Uterus (tissue), 4 donors: Measurements from ENCODE around the gene NGF. TPM values are rescaled to one million over a fixed set of nuclear protein-coding genes. Genes with fewer than 3 reads are reported as not detected.

Experiments used
- DNase-seq, 2 donors: peaks; one replicate each; pipeline ENCODE4 v3.0.0-alpha.2; 2019 to 2020
- H3K27ac ChIP-seq, 2 donors: fragments of 200-600 bp; sonication (generic); 1 replicate in 1 of 2; 2 replicates in 1 of 2; pipeline ENCODE4 v1.5.1; 2016 to 2018
- H3K27me3 ChIP-seq, 2 donors: fragments of 200-600 bp; sonication (generic); one replicate each; pipeline ENCODE4 v1.5.1; 2018 to 2019; ENCODE audit warnings: control low read depth in 1 of 2
- H3K36me3 ChIP-seq, 2 donors: fragments of 200-600 bp; sonication (generic); one replicate each; pipeline ENCODE4 v1.5.1; 2019; ENCODE audit warnings: control low read depth in 1 of 2
- H3K4me1 ChIP-seq, 2 donors: fragments of 200-600 bp; sonication (generic); one replicate each; pipeline ENCODE4 v1.5.1; 2018 to 2019; ENCODE audit warnings: control low read depth in 1 of 2
- H3K4me3 ChIP-seq, 2 donors: fragments of 200-600 bp; sonication (generic); 1 replicate in 1 of 2; 2 replicates in 1 of 2; pipeline ENCODE4 v1.5.1; 2018 to 2019; ENCODE audit warnings: mild to moderate bottlenecking in 1 of 2
- H3K9me3 ChIP-seq, 2 donors: fragments of 200-600 bp; sonication (generic); one replicate each; pipeline ENCODE4 v1.5.1; 2019; ENCODE audit warnings: control low read depth in 1 of 2
- CTCF ChIP-seq, 4 experiments: fragments of 200-600 bp in 2 of 4; fragments of 450-650 bp in 2 of 4; sonication (generic) in 2 of 4; IDR thresholded peaks; one replicate each; pipeline ENCODE4 v1.5.1; 2016 to 2019; ENCODE audit warnings: antibody characterized with exemption in 4 of 4, mild to moderate bottlenecking in 2 of 4, moderate library complexity in 1 of 4
- POLR2A ChIP-seq, 2 donors: fragments of 450-650 bp; IDR thresholded peaks; one replicate each; pipeline ENCODE4 v1.6.1; 2016; ENCODE audit warnings: antibody characterized with exemption in 2 of 2, mild to moderate bottlenecking in 1 of 2, moderate library complexity in 1 of 2
- intact Hi-C: fragments of 100-400 bp; cut with DNase I; formaldehyde crosslinking; loops from one replicate; pipeline ENCODE4 v1.15.1; 2023; ENCODE audit warnings: low total_unique reads
- total RNA-seq, 4 donors: library from RNA; depleted of rRNA in 3 of 4; stranded (reverse); fragments of >200 nt in 3 of 4; gene quantifications; one replicate each; pipeline versions ENCODE4 v1.1.0 to v1.2.4, GENCODE V29; 2014 to 2023
- donor health status: DM: yes; HTN: yes; CAD: no.

Gene NGF
- total RNA-seq, 4 donors from 2014 or later, result 1.3 to 21.4 (median 13.5) TPM

- intact Hi-C loops, result no loop called here
Measured at GRCh38 chr1:115262886-115263285, 75.2 kb downstream of the NGF start.

GRCh38 chr1:115261496-115261895 is 76.6 kb downstream of the NGF start:
- Histone ChIP-seq H3K9me3 (peaks cover 0 to 10% of the 10 kb centered on the region in 2 donors), H3K4me1 (no peaks in the 10 kb centered on the region), H3K36me3 (no peaks in the 10 kb centered on the region), H3K4me3 (no peak overlapping the region), H3K27me3 (no peaks in the 10 kb centered on the region), H3K27ac (no peak overlapping the region)
- TF ChIP-seq CTCF (IDR thresholded peaks at IDR 0.05) (no peak), POLR2A (IDR thresholded peaks at IDR 0.05) (no peak)
- no peak for DNase-seq
- intact Hi-C loops, result no loop called here

More at GRCh38 chr1:115262886-115263285, 75.2 kb downstream of the NGF start:
- H3K9me3 ChIP-seq, result peaks cover 0 to 10% of the 10 kb centered on the region in 2 donors
- no peaks in the 10 kb centered on the region for H3K36me3 ChIP-seq
- DNase-seq, result no peak
- no peak overlapping the region for H3K27ac ChIP-seq
- no peaks in the 10 kb centered on the region for H3K4me1 ChIP-seq
- H3K4me3 ChIP-seq, result no peak overlapping the region
- TF ChIP-seq POLR2A (IDR thresholded peaks at IDR 0.05), result no peak
- TF ChIP-seq CTCF (IDR thresholded peaks at IDR 0.05), result no peak
- no peaks in the 10 kb centered on the region for H3K27me3 ChIP-seq

GRCh38 chr1:115258302-115258866 is 79.7 kb downstream of the NGF start:
- TF ChIP-seq POLR2A (IDR thresholded peaks at IDR 0.05) (no peak), CTCF (IDR thresholded peaks at IDR 0.05) (no peak)
- Histone ChIP-seq H3K4me1 (no peaks in the 10 kb centered on the region), H3K27me3 (no peaks in the 10 kb centered on the region), H3K9me3 (peaks cover 0 to 10% of the 10 kb centered on the region in 2 donors), H3K27ac (no peak overlapping the region), H3K36me3 (no peaks in the 10 kb centered on the region), H3K4me3 (no peak overlapping the region)
- intact Hi-C loops, result no loop called here
- DNase-seq, result no peak

GRCh38 chr1:115257591-115257990 is 80.5 kb downstream of the NGF start:
- no peak for DNase-seq
- Histone ChIP-seq H3K9me3 (peaks cover 0 to 15% of the 10 kb centered on the region in 2 donors), H3K4me1 (no peaks in the 10 kb centered on the region), H3K27ac (no peak overlapping the region), H3K4me3 (no peak overlapping the region), H3K36me3 (no peaks in the 10 kb centered on the region), H3K27me3 (no peaks in the 10 kb centered on the region)
- intact Hi-C loops, result no loop called here
- no peak for TF ChIP-seq POLR2A (IDR thresholded peaks at IDR 0.05)
- TF ChIP-seq CTCF (IDR thresholded peaks at IDR 0.05), result no peak

DNA sequence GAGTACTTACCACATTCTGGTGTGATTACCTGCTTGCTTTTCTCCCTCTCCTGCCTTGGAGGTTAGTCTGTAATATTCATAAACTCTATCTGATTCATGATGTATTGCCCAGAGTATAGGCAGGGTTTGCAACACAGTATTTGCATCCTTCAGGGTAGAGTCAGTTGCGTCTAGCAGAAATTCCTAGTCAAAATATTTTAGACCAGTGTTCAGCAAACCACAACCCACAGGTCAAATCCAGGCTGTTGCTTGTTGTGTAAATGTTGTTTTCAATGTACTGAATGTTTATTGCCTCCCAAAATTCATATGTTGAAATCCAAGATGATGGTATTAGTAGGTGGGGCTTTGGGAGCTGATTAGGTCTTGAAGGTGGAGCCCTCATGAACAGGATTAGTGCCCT is 82.9 kb downstream of the NGF start:
- no peaks in the 10 kb centered on the region for H3K4me1 ChIP-seq
- TF ChIP-seq CTCF (IDR thresholded peaks at IDR 0.05) (no peak), POLR2A (IDR thresholded peaks at IDR 0.05) (no peak)
- H3K36me3 ChIP-seq, result no peaks in the 10 kb centered on the region
- no peak for DNase-seq
- peaks cover 0 to 15% of the 10 kb centered on the region in 2 donors for H3K9me3 ChIP-seq
- no peak overlapping the region for H3K27ac ChIP-seq
- H3K4me3 ChIP-seq, result no peak overlapping the region
- intact Hi-C loops, result no loop called here
- H3K27me3 ChIP-seq, result no peaks in the 10 kb centered on the region
